Mucosa of descending colon (tissue), 3 donors: Measurements from ENCODE around the gene IGF2BP3. TPM values are rescaled to one million over a fixed set of nuclear protein-coding genes. Genes with fewer than 3 reads are reported as not detected.

Source experiments
- ATAC-seq: fragments of 200-7000 bp; cut with Tn5 transposase; one replicate; pipeline ENCODE4 v1.9.1; 2020; ENCODE audit warnings: mild to moderate bottlenecking, moderate library complexity
- DNase-seq, 3 donors: peaks; one replicate each; pipeline ENCODE4 v3.0.0-alpha.2; 2020
- H3K36me3 ChIP-seq: fragments of 200-600 bp; one replicate; pipeline ENCODE4 v1.8.0; 2021; ENCODE audit warnings: low read depth, mild to moderate bottlenecking
- H3K4me1 ChIP-seq: fragments of 200-600 bp; one replicate; pipeline ENCODE4 v1.8.0; 2021; ENCODE audit warnings: low read depth, mild to moderate bottlenecking
- H3K4me3 ChIP-seq: fragments of 200-600 bp; one replicate; pipeline ENCODE4 v1.8.0; 2021; ENCODE audit warnings: mild to moderate bottlenecking
- H3K9me3 ChIP-seq: fragments of 200-600 bp; one replicate; pipeline ENCODE4 v1.8.0; 2021; ENCODE audit warnings: mild to moderate bottlenecking
- CTCF ChIP-seq: fragments of 200-600 bp; IDR thresholded peaks from one replicate; pipeline ENCODE4 v1.8.0; 2022; ENCODE audit warnings: antibody characterized with exemption, mild to moderate bottlenecking
- intact Hi-C, 2 donors: fragments of 100-400 bp; cut with DNase I in 1 of 2; cut with micrococcal nuclease in 1 of 2; formaldehyde crosslinking; loops; one replicate each; pipeline versions ENCODE4 v1.11.0 to v1.11.1; 2022; cut with DNase I, micrococcal nuclease
- total RNA-seq, 3 donors: library from RNA; stranded (reverse); fragmentation: NEBNext Ultra II Directional in 2 of 3; extraction: Animal tissue kit (Norgen Biotek cat#: 25700) in 2 of 3; gene quantifications; one replicate each; pipeline versions ENCODE4 v1.2.1 to v1.2.4, GENCODE V29; 2021 to 2023
- donor health status: DM: no; HTN: no; CAD: no; lungs with moderate emphysema.
- donor health status: DM: no; HTN: no; CAD: no.
- donor health status: DM: no; HTN: yes; CAD: no.

IGF2BP3 gene
- total RNA-seq, 3 donors from 2014 or later: 0.79 TPM; not detected in 2

- intact Hi-C loops: no loop called here
Measured at GRCh38 chr7:23369100-23369499, 101.2 kb downstream of the IGF2BP3 start.

GRCh38 chr7:23358152-23358674 lies 112.1 kb downstream of the IGF2BP3 start:
- no peak for TF ChIP-seq CTCF
- ATAC-seq (no peak), DNase-seq (no peak)
- Histone ChIP-seq H3K4me1 (no peaks in the 10 kb centered on the region), H3K36me3 (no peaks in the 10 kb centered on the region), H3K4me3 (no peak overlapping the region), H3K9me3 (no peaks in the 10 kb centered on the region)
- intact Hi-C loops: no loop called here

More at GRCh38 chr7:23369100-23369499, 101.2 kb downstream of the IGF2BP3 start:
- H3K4me3 ChIP-seq: no peak overlapping the region
- no peaks in the 10 kb centered on the region for H3K4me1 ChIP-seq
- no peak for TF ChIP-seq CTCF
- H3K36me3 ChIP-seq: no peaks in the 10 kb centered on the region
- no peak for ATAC-seq
- H3K9me3 ChIP-seq: no peaks in the 10 kb centered on the region
- no peak for DNase-seq

- intact Hi-C loops: no loop called here
- Histone ChIP-seq H3K36me3 (no peaks in the 10 kb centered on the region), H3K9me3 (no peaks in the 10 kb centered on the region), H3K4me1 (no peaks in the 10 kb centered on the region), H3K4me3 (no peak overlapping the region)
- no peak for ATAC-seq
- TF ChIP-seq CTCF: no peak
- no peak for DNase-seq
Measured at GRCh38 chr7:23357190-23358093, 112.8 kb downstream of the IGF2BP3 start.

GRCh38 chr7:23356726-23357125 lies 113.6 kb downstream of the IGF2BP3 start:
- Histone ChIP-seq H3K36me3 (no peaks in the 10 kb centered on the region), H3K4me3 (no peak overlapping the region), H3K9me3 (no peaks in the 10 kb centered on the region), H3K4me1 (no peaks in the 10 kb centered on the region)
- intact Hi-C loops: no loop called here
- TF ChIP-seq CTCF: no peak
- DNase-seq (no peak), ATAC-seq (no peak)

- TF ChIP-seq CTCF: no peak
- DNase-seq (no peak), ATAC-seq (no peak)
- intact Hi-C loops: no loop called here
- no peaks in the 10 kb centered on the region for H3K4me1 ChIP-seq
- H3K9me3 ChIP-seq: no peaks in the 10 kb centered on the region
- no peak overlapping the region for H3K4me3 ChIP-seq
- no peaks in the 10 kb centered on the region for H3K36me3 ChIP-seq
Measured at GRCh38 chr7:23356168-23356567, 114.1 kb downstream of the IGF2BP3 start.
